Measurements from ENCODE around the gene CDC6.

DNA sequence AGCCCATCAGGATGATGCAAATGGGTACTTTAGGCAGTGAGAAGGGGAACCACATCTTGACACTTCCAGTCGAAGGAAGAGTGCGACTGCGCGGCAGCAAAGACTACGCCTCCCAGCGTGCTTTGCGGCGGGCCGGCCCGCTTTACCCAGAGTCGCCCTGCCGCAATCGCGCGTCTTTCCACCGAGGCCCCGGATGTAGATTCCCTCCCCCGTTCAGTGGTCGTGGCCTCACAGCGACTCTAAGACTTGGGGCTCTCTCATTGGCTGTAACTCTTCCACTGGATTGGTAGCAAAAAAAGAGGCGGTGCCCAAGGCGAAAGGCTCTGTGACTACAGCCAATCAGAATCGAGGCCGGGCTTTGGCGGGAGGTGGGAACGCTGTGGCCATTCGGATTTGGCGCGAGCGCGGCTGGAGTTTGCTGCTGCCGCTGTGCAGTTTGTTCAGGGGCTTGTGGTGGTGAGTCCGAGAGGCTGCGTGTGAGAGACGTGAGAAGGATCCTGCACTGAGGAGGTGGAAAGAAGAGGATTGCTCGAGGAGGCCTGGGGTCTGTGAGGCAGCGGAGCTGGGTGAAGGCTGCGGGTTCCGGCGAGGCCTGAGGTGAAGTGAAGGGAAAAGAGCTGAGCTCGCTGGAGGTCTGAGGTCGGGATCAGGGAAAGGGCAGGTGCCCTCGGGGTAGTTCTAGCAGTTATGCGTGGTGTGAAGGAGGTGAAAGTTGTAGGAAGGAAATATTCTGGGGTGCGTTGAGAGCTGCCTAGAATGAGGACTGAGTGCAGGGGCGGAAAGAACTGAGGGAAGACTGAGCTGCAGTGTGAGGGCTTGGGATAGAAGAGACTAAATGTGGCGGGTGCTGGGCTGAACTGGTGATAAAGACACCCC is at the start of gene CDC6:
- TF ChIP-seq, protein P1, sequence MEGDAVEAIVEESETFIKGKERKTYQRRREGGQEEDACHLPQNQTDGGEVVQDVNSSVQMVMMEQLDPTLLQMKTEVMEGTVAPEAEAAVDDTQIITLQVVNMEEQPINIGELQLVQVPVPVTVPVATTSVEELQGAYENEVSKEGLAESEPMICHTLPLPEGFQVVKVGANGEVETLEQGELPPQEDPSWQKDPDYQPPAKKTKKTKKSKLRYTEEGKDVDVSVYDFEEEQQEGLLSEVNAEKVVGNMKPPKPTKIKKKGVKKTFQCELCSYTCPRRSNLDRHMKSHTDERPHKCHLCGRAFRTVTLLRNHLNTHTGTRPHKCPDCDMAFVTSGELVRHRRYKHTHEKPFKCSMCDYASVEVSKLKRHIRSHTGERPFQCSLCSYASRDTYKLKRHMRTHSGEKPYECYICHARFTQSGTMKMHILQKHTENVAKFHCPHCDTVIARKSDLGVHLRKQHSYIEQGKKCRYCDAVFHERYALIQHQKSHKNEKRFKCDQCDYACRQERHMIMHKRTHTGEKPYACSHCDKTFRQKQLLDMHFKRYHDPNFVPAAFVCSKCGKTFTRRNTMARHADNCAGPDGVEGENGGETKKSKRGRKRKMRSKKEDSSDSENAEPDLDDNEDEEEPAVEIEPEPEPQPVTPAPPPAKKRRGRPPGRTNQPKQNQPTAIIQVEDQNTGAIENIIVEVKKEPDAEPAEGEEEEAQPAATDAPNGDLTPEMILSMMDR (IDR thresholded peaks at IDR 0.05), result no peak
- peak in 1 of 2 donors; percentile 19 for TF ChIP-seq POLR2A (IDR thresholded peaks at IDR 0.05)

Measured in Peyer's patch (tissue), 4 donors.